Endodermal cell (in vitro differentiated cells): ENCODE results near the gene OBP2A. TPM values are rescaled to one million over a fixed set of nuclear protein-coding genes. Genes with fewer than 3 reads are reported as not detected.

ENCODE experiments used
- DNase-seq: peaks from one replicate; pipeline ENCODE4 v3.0.0-alpha.2; 2017
- H3K27ac ChIP-seq: 2 replicates; pipeline ENCODE4 v1.5.1; 2013; ENCODE audit warnings: mild to moderate bottlenecking, low read depth, low read length, moderate library complexity
- H3K27me3 ChIP-seq: 2 replicates; pipeline ENCODE4 v1.6.1; 2013; ENCODE audit warnings: mild to moderate bottlenecking, low read length, moderate library complexity; ENCODE audit not compliant: insufficient read depth, control insufficient read depth, poor library complexity, severe bottlenecking
- H3K36me3 ChIP-seq: 2 replicates; pipeline ENCODE4 v1.7.0; 2013; ENCODE audit warnings: mild to moderate bottlenecking, low read length, moderate library complexity; ENCODE audit not compliant: control insufficient read depth, insufficient read depth
- H3K4me1 ChIP-seq: one replicate; pipeline ENCODE4 v1.7.0; 2013; ENCODE audit warnings: low read length; ENCODE audit not compliant: control insufficient read depth, insufficient read depth
- H3K4me3 ChIP-seq: 2 replicates; pipeline ENCODE4 v1.5.1; 2013; ENCODE audit warnings: mild to moderate bottlenecking, low read length, moderate library complexity
- H3K9ac ChIP-seq: 2 replicates; pipeline ENCODE4 v1.6.1; 2013; ENCODE audit warnings: mild to moderate bottlenecking, low read length, moderate library complexity; ENCODE audit not compliant: poor library complexity, severe bottlenecking; ENCODE audit errors: extremely low read depth
- H3K9me3 ChIP-seq: 2 replicates; pipeline ENCODE4 v1.6.1; 2013; ENCODE audit warnings: mild to moderate bottlenecking, low read length, moderate library complexity; ENCODE audit not compliant: control insufficient read depth
- H3K27ac Mint-ChIP-seq: 2 replicates; pipeline ENCODE4 v1.8.0; 2020; ENCODE audit warnings: mixed read lengths
- H3K27me3 Mint-ChIP-seq: 2 replicates; pipeline ENCODE4 v1.8.0; 2021; ENCODE audit warnings: mild to moderate bottlenecking, mixed read lengths; ENCODE audit not compliant: insufficient read depth
- H3K36me3 Mint-ChIP-seq: 2 replicates; pipeline ENCODE4 v1.8.0; 2020; ENCODE audit warnings: low read depth, mixed read lengths
- H3K4me1 Mint-ChIP-seq: 2 replicates; pipeline ENCODE4 v1.8.0; 2020; ENCODE audit warnings: mixed read lengths
- H3K4me3 Mint-ChIP-seq: 2 replicates; pipeline ENCODE4 v1.8.0; 2020; ENCODE audit warnings: mild to moderate bottlenecking, moderate library complexity, mixed read lengths
- H3K9me3 Mint-ChIP-seq: 2 replicates; pipeline ENCODE4 v1.8.0; 2020; ENCODE audit warnings: mild to moderate bottlenecking, mixed read lengths
- CTCF ChIP-seq: fragments of 200-600 bp; sonication (generic); conservative IDR thresholded peaks from 2 replicates; pipeline ENCODE4 v1.5.0; 2021; ENCODE audit warnings: antibody characterized with exemption, mild to moderate bottlenecking
- WGBS, 2 experiments: methylation state at CpG; one replicate each; pipeline versions ENCODE4 v1.1.5 to v1.1.7; 2013; ENCODE audit warnings: missing lambda C conversion rate in 2 of 2, mixed read lengths in 1 of 2; ENCODE audit not compliant: insufficient coverage in 1 of 2, insufficient read length in 1 of 2; 5-methylcytosine and 5-hydroxymethylcytosine counted together
- total RNA-seq, 2 donors: library from RNA; stranded (reverse); fragmentation: NEBNext Ultra II Directional in 1 of 2; extraction: Animal tissue kit (Norgen Biotek cat#: 25700) in 1 of 2; gene quantifications; 2 replicates in 1 of 2; 3 replicates in 1 of 2; pipeline ENCODE4 v1.2.1, GENCODE V29; 2021

Gene OBP2A
- total RNA-seq, 2 donors from 2014 or later: not detected

GRCh38 chr9:135579356-135579755 is 33.4 kb downstream of the OBP2A start:
- Mint-ChIP-seq H3K27ac (no peak overlapping the region), H3K9me3 (peaks cover 10% of the 10 kb centered on the region), H3K27me3 (peaks cover 3% of the 10 kb centered on the region), H3K36me3 (no peaks in the 10 kb centered on the region), H3K4me1 (no peaks in the 10 kb centered on the region), H3K4me3 (no peak overlapping the region)
- Histone ChIP-seq H3K4me1 (no peaks in the 10 kb centered on the region), H3K27me3 (no peaks in the 10 kb centered on the region), H3K4me3 (no peak overlapping the region), H3K9ac (no peak overlapping the region), H3K9me3 (no peaks in the 10 kb centered on the region), H3K36me3 (no peaks in the 10 kb centered on the region), H3K27ac (no peak overlapping the region)
- no peak for TF ChIP-seq CTCF
- 58 to 61% methylated on average over 2 of the region's 2 CpGs for WGBS, 2 experiments
- no peak for DNase-seq

- DNase-seq: no peak
- Histone ChIP-seq H3K27ac (no peak overlapping the region), H3K27me3 (no peaks in the 10 kb centered on the region), H3K4me3 (no peak overlapping the region), H3K36me3 (no peaks in the 10 kb centered on the region), H3K9ac (no peak overlapping the region), H3K4me1 (no peaks in the 10 kb centered on the region), H3K9me3 (no peaks in the 10 kb centered on the region)
- no peak overlapping the region for H3K4me3 Mint-ChIP-seq
- no peak for TF ChIP-seq CTCF
- H3K9me3 Mint-ChIP-seq: peaks cover 10% of the 10 kb centered on the region
- H3K27me3 Mint-ChIP-seq: peaks cover 3% of the 10 kb centered on the region
- H3K27ac Mint-ChIP-seq: no peak overlapping the region
- no peaks in the 10 kb centered on the region for H3K36me3 Mint-ChIP-seq
- no peaks in the 10 kb centered on the region for H3K4me1 Mint-ChIP-seq
- WGBS, 2 experiments: 82 to 83% methylated on average over 6 to 10 of the region's 10 CpGs
These were observed 34.1 kb downstream of the OBP2A start for GRCh38 chr9:135579889-135580660.

- WGBS, 2 experiments: 76 to 90% methylated on average over 3 to 11 of the region's 11 CpGs
- no peak overlapping the region for H3K27ac ChIP-seq
These were observed 34.9 kb downstream of the OBP2A start for GRCh38 chr9:135580664-135581380.

More at GRCh38 chr9:135580664-135581380, 34.9 kb downstream of the OBP2A start:
- Mint-ChIP-seq H3K4me3 (no peak overlapping the region), H3K9me3 (peaks cover 10% of the 10 kb centered on the region), H3K36me3 (no peaks in the 10 kb centered on the region), H3K27ac (no peak overlapping the region), H3K4me1 (no peaks in the 10 kb centered on the region), H3K27me3 (peaks cover 3% of the 10 kb centered on the region)
- no peaks in the 10 kb centered on the region for H3K9me3 ChIP-seq
- TF ChIP-seq CTCF: no peak
- no peaks in the 10 kb centered on the region for H3K36me3 ChIP-seq
- H3K27me3 ChIP-seq: no peaks in the 10 kb centered on the region
- DNase-seq: no peak
- H3K9ac ChIP-seq: no peak overlapping the region
- H3K4me1 ChIP-seq: no peaks in the 10 kb centered on the region
- H3K4me3 ChIP-seq: no peak overlapping the region
